Activated CD4-positive, alpha-beta T cell treated with anti-CD3 and anti-CD28 coated beads for 24 hours (primary cell): ENCODE data around the gene SYNE3.

ENCODE experiments used
- DNase-seq, 2 donors: peaks; one replicate each; pipeline ENCODE4 v3.0.0-alpha.2; 2020; ENCODE audit warnings: low read depth in 2 of 2

The SYNE3 gene

GRCh38 chr14:95474941-95475340, 41.5 kb downstream of the SYNE3 start:
- no peak for DNase-seq

DNA sequence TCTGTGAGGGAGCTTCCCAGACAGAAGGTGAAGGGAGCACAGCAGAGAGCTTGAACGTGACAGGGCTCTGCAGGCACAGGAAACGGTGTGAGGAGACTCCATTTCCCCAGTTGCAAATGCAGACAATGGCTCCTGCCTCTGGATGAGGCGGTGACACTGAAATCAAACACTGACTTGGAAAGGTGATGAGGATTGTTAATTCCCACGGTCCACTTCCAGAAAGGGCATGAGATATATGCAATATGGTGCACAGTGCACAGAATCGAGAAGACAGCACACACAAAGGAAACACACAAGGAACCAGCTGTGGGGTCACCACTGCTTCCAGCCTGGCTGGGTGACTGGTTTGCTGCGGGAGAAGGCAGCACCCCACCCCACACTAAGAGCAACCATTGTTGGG, 42.0 kb downstream of the SYNE3 start:
- no peak for DNase-seq

- no peak for DNase-seq
Observed at GRCh38 chr14:95472819-95473251, 43.6 kb downstream of the SYNE3 start.

DNA sequence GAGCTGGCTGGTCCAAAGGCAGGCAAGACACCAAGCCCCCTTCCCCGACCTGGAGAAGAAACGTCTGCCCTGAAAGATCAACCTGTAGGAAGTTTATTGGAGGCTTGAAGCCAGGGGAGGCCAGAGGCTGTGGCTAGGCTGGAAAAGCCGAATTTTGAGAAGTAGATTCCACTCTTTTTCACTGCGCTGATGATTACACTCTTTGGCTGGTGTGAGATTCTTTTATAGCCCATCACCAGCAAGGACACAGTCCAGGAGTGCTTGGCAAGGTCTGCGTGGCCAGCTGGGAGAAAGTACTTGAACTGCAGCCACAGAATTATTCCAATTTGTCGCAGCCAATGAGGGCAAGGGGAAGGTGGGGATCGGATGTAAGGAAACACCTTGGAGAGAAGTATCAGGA, 45.0 kb downstream of the SYNE3 start:
- DNase-seq: no peak

GRCh38 chr14:95471016-95471415, 45.4 kb downstream of the SYNE3 start:
- no peak for DNase-seq

DNA sequence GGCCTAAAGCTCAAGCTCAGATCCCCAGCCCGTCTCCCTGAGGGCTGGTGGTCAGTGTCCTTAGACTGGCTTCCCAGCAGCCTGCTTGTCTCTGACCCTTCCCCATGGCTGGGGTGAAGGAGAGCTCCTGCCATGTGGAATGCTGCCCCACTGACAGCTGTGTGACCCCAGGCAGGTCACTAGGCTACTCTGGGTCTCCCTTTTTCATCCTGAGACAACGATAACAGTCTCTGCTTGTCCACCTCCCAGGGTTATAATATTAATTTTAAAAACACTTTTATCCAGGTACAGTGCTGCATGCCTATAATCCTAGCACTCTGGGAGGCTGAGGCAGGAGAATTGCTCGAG, 47.3 kb downstream of the SYNE3 start:
- DNase-seq: no peak

DNA sequence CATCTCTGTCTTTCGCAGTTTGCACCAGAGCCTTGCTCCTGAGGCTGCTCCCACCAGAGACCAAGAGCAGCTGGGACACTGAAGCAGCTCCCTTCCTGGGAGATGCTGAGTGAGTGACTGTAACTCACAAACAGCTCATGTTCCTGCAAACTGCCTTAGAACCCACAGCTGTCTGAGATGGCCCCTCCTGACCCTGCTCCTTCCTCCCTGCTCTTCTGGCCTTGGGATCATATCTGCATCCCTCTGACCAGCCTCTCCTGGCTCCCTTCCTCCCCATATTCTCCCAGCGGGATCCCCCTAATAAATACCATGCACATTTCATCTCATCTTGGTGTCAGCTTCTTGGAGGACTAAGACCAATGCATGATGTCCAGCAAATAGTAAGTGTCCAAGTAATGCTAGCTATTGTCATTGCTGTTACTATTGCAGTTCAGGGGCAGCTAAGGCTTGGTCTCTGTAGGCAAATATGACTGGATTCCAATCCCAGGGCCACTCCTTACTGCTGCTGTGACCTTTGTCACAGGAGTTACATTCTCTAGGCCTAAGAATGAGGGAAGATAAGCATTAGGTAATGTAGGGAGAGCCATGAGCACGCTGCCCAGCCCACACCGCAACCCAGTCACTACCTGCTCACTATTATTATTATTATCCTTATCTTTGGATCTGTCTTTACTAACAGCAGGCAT, 47.9 kb downstream of the SYNE3 start:
- DNase-seq: no peak

DNA sequence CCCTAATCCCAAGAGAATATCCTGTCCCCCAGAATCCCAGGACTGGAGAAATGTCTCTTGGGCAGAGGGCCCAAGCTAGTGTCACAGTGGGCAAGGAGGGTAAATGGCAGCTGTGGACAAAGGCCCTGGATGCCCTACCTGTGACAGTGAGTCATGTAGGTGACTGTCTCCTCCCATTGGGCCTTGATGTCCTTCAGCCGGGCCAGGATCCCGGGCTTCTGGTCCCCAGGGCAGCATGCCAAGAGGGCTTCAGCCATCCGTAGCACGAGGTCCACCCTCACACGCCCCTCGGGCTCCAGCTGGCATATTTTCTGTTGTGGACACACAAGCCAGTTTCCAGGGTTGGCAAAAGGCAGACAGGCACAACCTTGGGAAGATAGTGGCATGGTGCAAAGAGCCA, 48.8 kb downstream of the SYNE3 start:
- no peak for DNase-seq

DNA sequence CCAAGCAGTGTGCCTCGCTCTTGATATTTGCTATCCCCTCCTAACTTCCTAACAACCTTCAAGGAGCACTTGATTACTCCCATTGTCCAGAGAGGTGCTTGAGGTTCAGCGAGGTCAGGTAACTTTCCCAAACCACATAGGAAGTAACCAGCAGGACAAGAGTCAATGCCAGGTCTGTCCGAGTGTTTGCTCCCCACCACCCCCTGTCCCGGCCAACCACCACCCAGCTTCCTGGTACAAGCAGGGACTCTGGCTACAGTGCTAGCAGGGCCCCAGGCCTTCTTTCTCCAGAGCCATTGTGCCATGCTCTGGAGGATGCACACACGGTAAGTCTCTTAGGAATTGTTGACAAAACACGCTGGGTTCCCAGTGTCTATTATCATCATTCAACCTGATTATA, 49.2 kb downstream of the SYNE3 start:
- no peak for DNase-seq
